Upper lobe of right lung (tissue), 1 donor: ENCODE data around the gene C19orf85. TPM values are rescaled to one million over a fixed set of nuclear protein-coding genes. Genes with fewer than 3 reads are reported as not detected.

Experiments used
- ATAC-seq: fragments of 200-7000 bp; cut with Tn5 transposase; one replicate; pipeline ENCODE4 v1.9.1; 2020; ENCODE audit warnings: mild to moderate bottlenecking, moderate library complexity
- DNase-seq: peaks from one replicate; pipeline ENCODE4 v3.0.0-alpha.2; 2020
- H3K27ac ChIP-seq: fragments of 200-600 bp; one replicate; pipeline ENCODE4 v1.8.0; 2022
- H3K27me3 ChIP-seq: fragments of 200-600 bp; one replicate; pipeline ENCODE4 v1.8.0; 2022; ENCODE audit warnings: mild to moderate bottlenecking
- H3K36me3 ChIP-seq: fragments of 200-600 bp; one replicate; pipeline ENCODE4 v1.8.0; 2022
- H3K4me1 ChIP-seq: fragments of 200-600 bp; one replicate; pipeline ENCODE4 v1.8.0; 2022
- H3K4me3 ChIP-seq: fragments of 200-600 bp; one replicate; pipeline ENCODE4 v1.8.0; 2022; ENCODE audit warnings: mild to moderate bottlenecking
- H3K9me3 ChIP-seq: fragments of 200-600 bp; one replicate; pipeline ENCODE4 v1.8.0; 2022
- intact Hi-C: fragments of 100-400 bp; cut with DNase I; formaldehyde crosslinking; loops from one replicate; pipeline ENCODE4 v1.11.0; 2022
- total RNA-seq: library from RNA; stranded (reverse); fragmentation: NEBNext Ultra II Directional; extraction: Animal tissue kit (Norgen Biotek cat#: 25700); gene quantifications from one replicate; pipeline ENCODE4 v1.2.1, GENCODE V29; 2021
- TF ChIP-seq, protein P1 (sequence below): fragments of 200-600 bp; IDR thresholded peaks from one replicate; pipeline ENCODE4 v1.8.0; 2022; ENCODE audit warnings: antibody characterized with exemption
- donor health status: DM: no; HTN: yes; CAD: no; lungs with severe emphysema.

The C19orf85 gene
- total RNA-seq, 1 donor from 2014 or later = not detected

DNA sequence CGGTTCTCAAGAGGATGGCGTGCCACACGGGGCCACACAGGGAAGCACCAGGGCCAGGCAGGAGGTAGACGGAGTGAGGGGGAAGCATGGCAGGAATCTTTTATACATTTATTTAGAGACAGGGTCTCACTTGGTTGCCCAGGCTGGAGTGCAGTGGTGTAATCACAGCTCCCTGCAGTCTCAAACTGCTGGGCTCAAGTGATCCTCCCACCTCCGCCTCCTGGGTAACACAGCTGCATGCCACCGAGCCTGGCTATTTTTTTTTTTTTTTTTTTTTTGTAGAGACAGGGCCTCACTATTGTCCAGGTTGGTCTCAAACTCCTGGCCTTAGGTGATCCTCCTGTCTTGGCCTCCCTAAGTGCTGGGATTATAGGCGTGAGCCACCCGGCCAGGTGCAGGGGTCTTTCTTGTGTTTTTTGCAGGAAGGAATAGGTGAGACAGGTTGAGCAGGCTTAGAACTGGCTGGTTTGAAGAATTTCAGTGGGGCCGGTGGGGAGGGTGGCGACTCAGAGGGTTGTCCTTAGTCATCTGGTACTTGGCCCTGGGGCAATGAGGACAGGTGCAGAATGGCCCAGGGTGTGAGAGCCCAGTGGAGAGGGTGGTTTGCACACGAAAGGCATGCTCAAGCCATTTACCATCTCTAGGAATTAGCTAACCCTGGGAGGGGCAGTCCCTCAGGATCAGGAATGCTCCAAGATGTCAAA is 31.2 kb upstream of the C19orf85 start:
- no peaks in the 10 kb centered on the region for H3K9me3 ChIP-seq
- no peaks in the 10 kb centered on the region for H3K4me1 ChIP-seq
- H3K27me3 ChIP-seq = peaks cover 6% of the 10 kb centered on the region
- no peaks in the 10 kb centered on the region for H3K36me3 ChIP-seq
- no peak overlapping the region for H3K4me3 ChIP-seq
- intact Hi-C loops = no loop called here
- DNase-seq (no peak), ATAC-seq (no peak)
- H3K27ac ChIP-seq = no peak overlapping the region
- TF ChIP-seq, protein P1, sequence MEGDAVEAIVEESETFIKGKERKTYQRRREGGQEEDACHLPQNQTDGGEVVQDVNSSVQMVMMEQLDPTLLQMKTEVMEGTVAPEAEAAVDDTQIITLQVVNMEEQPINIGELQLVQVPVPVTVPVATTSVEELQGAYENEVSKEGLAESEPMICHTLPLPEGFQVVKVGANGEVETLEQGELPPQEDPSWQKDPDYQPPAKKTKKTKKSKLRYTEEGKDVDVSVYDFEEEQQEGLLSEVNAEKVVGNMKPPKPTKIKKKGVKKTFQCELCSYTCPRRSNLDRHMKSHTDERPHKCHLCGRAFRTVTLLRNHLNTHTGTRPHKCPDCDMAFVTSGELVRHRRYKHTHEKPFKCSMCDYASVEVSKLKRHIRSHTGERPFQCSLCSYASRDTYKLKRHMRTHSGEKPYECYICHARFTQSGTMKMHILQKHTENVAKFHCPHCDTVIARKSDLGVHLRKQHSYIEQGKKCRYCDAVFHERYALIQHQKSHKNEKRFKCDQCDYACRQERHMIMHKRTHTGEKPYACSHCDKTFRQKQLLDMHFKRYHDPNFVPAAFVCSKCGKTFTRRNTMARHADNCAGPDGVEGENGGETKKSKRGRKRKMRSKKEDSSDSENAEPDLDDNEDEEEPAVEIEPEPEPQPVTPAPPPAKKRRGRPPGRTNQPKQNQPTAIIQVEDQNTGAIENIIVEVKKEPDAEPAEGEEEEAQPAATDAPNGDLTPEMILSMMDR = no peak

DNA sequence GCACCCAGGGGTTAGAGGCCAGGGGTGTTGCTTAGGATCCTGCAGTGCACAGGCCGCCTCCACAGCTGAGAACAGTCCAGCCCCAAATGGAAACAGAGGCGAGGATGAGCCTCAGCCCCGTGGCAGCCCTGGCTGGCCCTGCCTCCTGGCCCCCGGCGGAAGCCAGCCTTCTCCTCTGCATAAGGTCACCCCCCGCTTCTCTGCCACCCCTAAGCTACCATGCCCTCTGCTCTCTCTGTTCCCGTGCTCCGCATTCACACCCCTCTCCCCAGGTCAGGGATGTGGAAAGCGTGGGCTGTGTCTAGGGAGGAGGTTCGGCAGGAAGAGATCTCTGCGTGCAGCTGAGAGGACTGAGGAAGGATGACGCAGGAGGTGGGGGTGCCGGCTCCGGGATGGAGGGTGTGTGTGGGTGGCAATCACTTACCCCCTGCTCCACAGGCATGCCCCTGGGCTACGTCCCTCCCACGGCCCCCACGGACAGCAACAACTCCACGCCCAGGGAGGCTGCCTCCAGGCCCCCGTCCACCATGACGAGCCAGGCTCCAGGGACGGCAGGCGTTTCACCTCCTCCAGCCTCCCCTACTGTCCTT is 29.7 kb upstream of the C19orf85 start:
- TF ChIP-seq, protein P1 = no peak
- no peaks in the 10 kb centered on the region for H3K4me1 ChIP-seq
- DNase-seq (no peak), ATAC-seq (peak; percentile 13)
- intact Hi-C loops = no loop called here
- H3K4me3 ChIP-seq = peak overlapping the region; percentile 26
- peaks cover 6% of the 10 kb centered on the region for H3K27me3 ChIP-seq
- H3K27ac ChIP-seq = peak overlapping the region; percentile 63
- H3K36me3 ChIP-seq = no peaks in the 10 kb centered on the region
- no peaks in the 10 kb centered on the region for H3K9me3 ChIP-seq

- Histone ChIP-seq H3K4me1 (no peaks in the 10 kb centered on the region), H3K4me3 (no peak overlapping the region), H3K9me3 (no peaks in the 10 kb centered on the region), H3K36me3 (no peaks in the 10 kb centered on the region), H3K27me3 (peaks cover 6% of the 10 kb centered on the region), H3K27ac (peak overlapping the region; percentile 58)
- DNase-seq (no peak), ATAC-seq (no peak)
- TF ChIP-seq, protein P1 = no peak
- intact Hi-C loops = no loop called here
These were observed 29.2 kb upstream of the C19orf85 start for GRCh38 chr19:55493645-55494171.

DNA sequence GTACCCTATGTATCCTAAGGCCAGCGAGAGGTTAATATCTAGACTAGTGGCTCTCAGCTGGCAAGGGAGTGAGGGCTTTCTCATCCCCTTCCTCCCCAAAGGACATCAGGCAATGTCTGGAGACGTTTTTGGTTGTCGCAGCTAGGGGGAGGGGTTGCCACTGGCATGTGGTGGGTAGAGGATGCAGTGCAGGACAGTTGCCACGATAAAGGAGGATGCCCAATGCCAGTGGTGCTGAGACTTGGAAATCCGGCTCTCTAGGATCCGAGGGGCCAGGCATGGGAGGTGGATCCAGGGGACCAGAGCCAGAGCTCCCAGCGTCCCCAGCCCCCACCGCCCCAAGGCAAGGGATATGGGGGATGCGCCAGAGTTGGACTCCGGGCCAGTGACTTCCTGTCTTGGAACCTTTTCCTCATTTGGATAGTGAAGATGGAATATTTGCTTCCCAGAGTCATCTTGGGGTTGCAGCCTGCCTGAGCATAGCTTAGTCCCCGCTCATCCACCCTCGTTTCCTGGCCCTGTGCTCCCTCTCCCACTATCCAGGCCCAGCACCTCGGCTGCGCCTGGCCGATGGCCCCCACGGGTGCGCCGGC is 28.6 kb upstream of the C19orf85 start:
- intact Hi-C loops = no loop called here
- ATAC-seq = no peak
- peak overlapping the region; percentile 58 for H3K27ac ChIP-seq

GRCh38 chr19:55492362-55492944 is 27.9 kb upstream of the C19orf85 start:
- intact Hi-C loops = no loop called here
- Histone ChIP-seq H3K4me3 (no peak overlapping the region), H3K36me3 (no peaks in the 10 kb centered on the region), H3K27ac (no peak overlapping the region), H3K9me3 (no peaks in the 10 kb centered on the region), H3K27me3 (peaks cover 6% of the 10 kb centered on the region), H3K4me1 (no peaks in the 10 kb centered on the region)
- DNase-seq = no peak
- ATAC-seq = no peak
- TF ChIP-seq, protein P1 = no peak

More for the DNA sequence above, 28.6 kb upstream of the C19orf85 start:
- Histone ChIP-seq H3K4me1 (no peaks in the 10 kb centered on the region), H3K27me3 (peaks cover 6% of the 10 kb centered on the region), H3K36me3 (no peaks in the 10 kb centered on the region), H3K9me3 (no peaks in the 10 kb centered on the region), H3K4me3 (no peak overlapping the region)
- no peak for DNase-seq
- TF ChIP-seq, protein P1 = no peak
